ENCODE data around the gene ATP2C1.

The ATP2C1 gene

DNA sequence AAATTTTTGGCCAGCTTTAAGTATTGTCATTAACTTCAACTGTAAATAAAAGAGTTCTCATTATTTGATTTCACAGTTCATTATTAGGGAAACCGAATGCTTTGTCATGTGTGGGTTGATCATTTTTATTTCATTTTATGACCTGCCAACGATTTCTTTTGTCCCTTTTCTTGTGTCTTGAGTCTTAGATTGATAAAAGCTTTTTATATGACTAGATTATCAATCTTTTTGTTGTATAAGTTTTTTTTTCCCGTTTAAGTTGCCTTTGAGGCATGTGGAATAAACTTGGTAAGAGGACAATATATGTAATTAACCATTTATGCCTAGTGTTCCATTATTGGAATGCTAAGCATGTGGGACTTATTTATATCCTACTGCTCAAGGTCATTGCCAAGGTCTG is 62.8 kb downstream of the ATP2C1 start:
- Histone ChIP-seq H3K27me3 (ENCODE audit: low read length) (no peaks in the 10 kb centered on the region), H3F3A (ENCODE audit: insufficient read depth) (no peaks in the 10 kb centered on the region), H3K9ac (ENCODE audit: low read length) (no peak overlapping the region), H3K9me3 (ENCODE audit: insufficient read depth, low read length) (no peaks in the 10 kb centered on the region), H3K79me2 (ENCODE audit: insufficient read depth, low read length) (no peaks in the 10 kb centered on the region), H3K9me2 (replicated peaks; ENCODE audit: insufficient read depth, low read length) (no peaks in the 10 kb centered on the region), H4K20me1 (ENCODE audit: low read depth, low read length) (no peaks in the 10 kb centered on the region), H2AFZ (ENCODE audit: low read depth, low read length, severe bottlenecking) (no peak overlapping the region), H3K4me3 (ENCODE audit: insufficient read depth, low read length, poor library complexity, severe bottlenecking) (no peak overlapping the region), H3K27ac (ENCODE audit: low read depth, low read length) (no peak overlapping the region), H3K4me2 (ENCODE audit: low read depth, low read length, poor library complexity, severe bottlenecking) (no peak overlapping the region), H3K36me3 (ENCODE audit: low read length) (peaks cover 19% of the 10 kb centered on the region; the same call in 1 of the 2 replicates)
- TF ChIP-seq, protein P1, sequence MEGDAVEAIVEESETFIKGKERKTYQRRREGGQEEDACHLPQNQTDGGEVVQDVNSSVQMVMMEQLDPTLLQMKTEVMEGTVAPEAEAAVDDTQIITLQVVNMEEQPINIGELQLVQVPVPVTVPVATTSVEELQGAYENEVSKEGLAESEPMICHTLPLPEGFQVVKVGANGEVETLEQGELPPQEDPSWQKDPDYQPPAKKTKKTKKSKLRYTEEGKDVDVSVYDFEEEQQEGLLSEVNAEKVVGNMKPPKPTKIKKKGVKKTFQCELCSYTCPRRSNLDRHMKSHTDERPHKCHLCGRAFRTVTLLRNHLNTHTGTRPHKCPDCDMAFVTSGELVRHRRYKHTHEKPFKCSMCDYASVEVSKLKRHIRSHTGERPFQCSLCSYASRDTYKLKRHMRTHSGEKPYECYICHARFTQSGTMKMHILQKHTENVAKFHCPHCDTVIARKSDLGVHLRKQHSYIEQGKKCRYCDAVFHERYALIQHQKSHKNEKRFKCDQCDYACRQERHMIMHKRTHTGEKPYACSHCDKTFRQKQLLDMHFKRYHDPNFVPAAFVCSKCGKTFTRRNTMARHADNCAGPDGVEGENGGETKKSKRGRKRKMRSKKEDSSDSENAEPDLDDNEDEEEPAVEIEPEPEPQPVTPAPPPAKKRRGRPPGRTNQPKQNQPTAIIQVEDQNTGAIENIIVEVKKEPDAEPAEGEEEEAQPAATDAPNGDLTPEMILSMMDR (IDR thresholded peaks at IDR 0.05; ENCODE audit: insufficient read depth, low read length, poor library complexity, severe bottlenecking): no peak
- TF ChIP-seq EZH2phosphoT487 (conservative IDR thresholded peaks at IDR 0.05; ENCODE audit: low read length): no peak

DNA sequence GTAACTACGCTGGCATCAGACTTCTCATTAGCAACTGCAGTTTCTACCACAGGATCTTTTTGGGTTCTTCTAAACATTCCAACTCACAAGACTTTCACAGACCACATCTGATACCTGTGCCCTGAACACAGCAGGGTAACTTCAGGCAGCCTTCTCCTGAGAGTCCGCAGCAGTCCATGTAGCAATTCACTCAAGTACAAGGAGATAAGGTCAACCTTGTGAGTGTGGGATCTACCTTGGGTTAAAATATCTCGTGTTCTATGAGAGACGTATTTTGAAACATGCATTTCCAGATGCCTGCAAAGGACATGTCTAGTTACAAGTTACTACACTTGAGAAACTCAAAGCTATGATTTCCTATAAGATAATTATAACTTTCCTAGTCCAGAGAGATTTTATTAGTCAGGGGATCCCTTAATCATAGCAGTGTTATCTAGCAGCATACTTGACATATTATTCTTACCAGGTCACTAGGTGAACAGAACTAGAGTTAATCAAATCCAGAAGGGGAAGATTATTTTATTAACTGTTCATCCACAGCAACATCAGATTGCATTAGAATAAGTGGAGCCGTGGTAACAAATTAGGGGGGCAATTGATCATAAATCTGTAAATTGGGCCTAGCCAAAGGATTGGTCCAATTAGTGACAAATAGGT is 66.4 kb downstream of the ATP2C1 start:
- peaks cover 25% of the 10 kb centered on the region; the same call in 1 of the 2 replicates for H3K36me3 ChIP-seq (ENCODE audit: low read length)
- H3K4me2 ChIP-seq (ENCODE audit: low read depth, low read length, poor library complexity, severe bottlenecking): no peak overlapping the region
- no peak overlapping the region for H3K4me3 ChIP-seq (ENCODE audit: insufficient read depth, low read length, poor library complexity, severe bottlenecking)
- no peaks in the 10 kb centered on the region for H3K27me3 ChIP-seq (ENCODE audit: low read length)
- H2AFZ ChIP-seq (ENCODE audit: low read depth, low read length, severe bottlenecking): no peak overlapping the region
- no peaks in the 10 kb centered on the region for H3K79me2 ChIP-seq (ENCODE audit: insufficient read depth, low read length)
- no peak overlapping the region for H3K9ac ChIP-seq (ENCODE audit: low read length)
- TF ChIP-seq EZH2phosphoT487 (conservative IDR thresholded peaks at IDR 0.05; ENCODE audit: low read length): no peak
- TF ChIP-seq, protein P1 (IDR thresholded peaks at IDR 0.05; ENCODE audit: insufficient read depth, low read length, poor library complexity, severe bottlenecking): no peak
- no peaks in the 10 kb centered on the region for H3K9me3 ChIP-seq (ENCODE audit: insufficient read depth, low read length)
- H3K9me2 ChIP-seq (replicated peaks; ENCODE audit: insufficient read depth, low read length): no peaks in the 10 kb centered on the region
- H4K20me1 ChIP-seq (ENCODE audit: low read depth, low read length): no peaks in the 10 kb centered on the region
- H3F3A ChIP-seq (ENCODE audit: insufficient read depth): no peaks in the 10 kb centered on the region
- H3K27ac ChIP-seq (ENCODE audit: low read depth, low read length): no peak overlapping the region

DNA sequence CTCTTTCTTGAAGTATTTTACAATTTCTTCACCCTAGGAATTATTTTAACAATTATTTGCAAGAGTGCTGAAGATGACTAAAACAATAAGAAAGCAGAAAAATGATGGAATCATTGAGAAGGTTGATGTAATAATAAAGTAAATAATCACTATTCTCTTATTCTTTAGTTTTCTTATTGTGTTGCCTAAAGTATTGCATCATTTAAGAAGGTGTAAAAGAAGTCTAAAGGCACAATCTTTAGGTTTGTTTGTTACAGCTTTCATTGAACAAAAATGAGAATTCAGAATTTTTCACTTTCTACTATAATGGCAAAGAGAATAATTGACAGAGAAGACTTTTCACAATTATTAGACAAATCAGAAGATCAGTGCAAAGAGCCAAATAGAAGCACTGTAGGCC is 67.6 kb downstream of the ATP2C1 start:
- TF ChIP-seq EZH2phosphoT487 (conservative IDR thresholded peaks at IDR 0.05; ENCODE audit: low read length): no peak
- TF ChIP-seq, protein P1 (IDR thresholded peaks at IDR 0.05; ENCODE audit: insufficient read depth, low read length, poor library complexity, severe bottlenecking): no peak
- H3K27ac ChIP-seq (ENCODE audit: low read depth, low read length): no peak overlapping the region
- H3K4me2 ChIP-seq (ENCODE audit: low read depth, low read length, poor library complexity, severe bottlenecking): no peak overlapping the region
- no peak overlapping the region for H3K9ac ChIP-seq (ENCODE audit: low read length)
- no peak overlapping the region for H3K4me3 ChIP-seq (ENCODE audit: insufficient read depth, low read length, poor library complexity, severe bottlenecking)
- H3K27me3 ChIP-seq (ENCODE audit: low read length): no peaks in the 10 kb centered on the region
- H3K36me3 ChIP-seq (ENCODE audit: low read length): peaks cover 32% of the 10 kb centered on the region; the same call in 1 of the 2 replicates
- H3K9me2 ChIP-seq (replicated peaks; ENCODE audit: insufficient read depth, low read length): no peaks in the 10 kb centered on the region
- H3K79me2 ChIP-seq (ENCODE audit: insufficient read depth, low read length): no peaks in the 10 kb centered on the region
- no peak overlapping the region for H2AFZ ChIP-seq (ENCODE audit: low read depth, low read length, severe bottlenecking)
- H3K9me3 ChIP-seq (ENCODE audit: insufficient read depth, low read length): no peaks in the 10 kb centered on the region
- no peaks in the 10 kb centered on the region for H3F3A ChIP-seq (ENCODE audit: insufficient read depth)
- H4K20me1 ChIP-seq (ENCODE audit: low read depth, low read length): no peaks in the 10 kb centered on the region

All from SU-DHL-6 (cell line).